HG03108 (cell line): ENCODE measurements around the gene KMT2C.
"Not testable (repeated sequence)": the region's sequence is repeated elsewhere in the genome, so short reads cannot be mapped to it uniquely, and the experiment has no call there.

Experiments
- ATAC-seq: cut with Tn5 transposase; IDR thresholded peaks from one replicate; pipeline ENCODE4 v1.9.1; 2021; ENCODE audit warnings: moderate library complexity; ENCODE audit not compliant: unreplicated experiment

The KMT2C gene

GRCh38 chr7:152406491-152406890 is 29.3 kb downstream of the KMT2C start:
- no peak for ATAC-seq

GRCh38 chr7:152406030-152406429 is 29.8 kb downstream of the KMT2C start:
- ATAC-seq, result not testable (repeated sequence)

- no peak for ATAC-seq
These were observed 32.1 kb downstream of the KMT2C start for GRCh38 chr7:152403726-152404125.

GRCh38 chr7:152402384-152403250 is 33.2 kb downstream of the KMT2C start:
- no peak for ATAC-seq

- ATAC-seq, result no peak
These were observed 36.5 kb downstream of the KMT2C start for GRCh38 chr7:152399344-152399743.

- ATAC-seq, result no peak
These were observed 40.7 kb downstream of the KMT2C start for GRCh38 chr7:152395112-152395511.

GRCh38 chr7:152394214-152394613 is 41.6 kb downstream of the KMT2C start:
- ATAC-seq, result not testable (repeated sequence)

- ATAC-seq, result peak; percentile 64
These were observed 43.5 kb downstream of the KMT2C start for GRCh38 chr7:152392254-152392653.

- ATAC-seq, result not testable (repeated sequence)
These were observed 49.6 kb downstream of the KMT2C start for GRCh38 chr7:152386136-152386764.

- not testable (repeated sequence) for ATAC-seq
These were observed 51.3 kb downstream of the KMT2C start for GRCh38 chr7:152384235-152385200.

- ATAC-seq, result no peak
These were observed 52.2 kb downstream of the KMT2C start for GRCh38 chr7:152383341-152384234.

GRCh38 chr7:152382244-152382643 is 53.6 kb downstream of the KMT2C start:
- ATAC-seq, result no peak

GRCh38 chr7:152380931-152381578 is 54.7 kb downstream of the KMT2C start:
- ATAC-seq, result not testable (repeated sequence)

- not testable (repeated sequence) for ATAC-seq
These were observed 57.3 kb downstream of the KMT2C start for GRCh38 chr7:152378497-152378896.

- not testable (repeated sequence) for ATAC-seq
These were observed 58.9 kb downstream of the KMT2C start for GRCh38 chr7:152376716-152377484.

GRCh38 chr7:152370297-152370696 is 65.5 kb downstream of the KMT2C start:
- no peak for ATAC-seq

GRCh38 chr7:152369518-152369917 is 66.3 kb downstream of the KMT2C start:
- no peak for ATAC-seq

GRCh38 chr7:152367170-152367569 is 68.6 kb downstream of the KMT2C start:
- ATAC-seq, result no peak

GRCh38 chr7:152366662-152367061 is 69.1 kb downstream of the KMT2C start:
- no peak for ATAC-seq
